MM.1S (cell line): ENCODE measurements around the gene ETAA1.

Experiments used
- CTCF ChIP-seq: fragments of 300-600 bp; sonication (generic); IDR thresholded peaks from 2 replicates; pipeline ENCODE4 v1.5.1; 2016; ENCODE audit warnings: antibody characterized with exemption, low read length, mixed read lengths
- EZH2phosphoT487 ChIP-seq: fragments of 300-600 bp; sonication (generic); IDR thresholded peaks from 2 replicates; pipeline ENCODE4 v1.6.1; 2018; ENCODE audit warnings: antibody characterized with exemption, low read length

- TF ChIP-seq EZH2phosphoT487 (no peak), CTCF (no peak)
Observed at GRCh38 chr2:67384123-67384822, 12.9 kb upstream of the ETAA1 start.
